Fibroblast of skin of scalp (primary cell): ENCODE data around the gene DFFB.
A peak's percentile ranks its signal among the peaks of the same experiment; 100 is the strongest.
"Not testable (repeated sequence)": the region's sequence is repeated elsewhere in the genome, so short reads cannot be mapped to it uniquely, and the experiment has no call there.

Experiments used
- DNase-seq: peaks from one replicate; pipeline ENCODE4 v3.0.0-alpha.2; 2013

Gene DFFB

DNA sequence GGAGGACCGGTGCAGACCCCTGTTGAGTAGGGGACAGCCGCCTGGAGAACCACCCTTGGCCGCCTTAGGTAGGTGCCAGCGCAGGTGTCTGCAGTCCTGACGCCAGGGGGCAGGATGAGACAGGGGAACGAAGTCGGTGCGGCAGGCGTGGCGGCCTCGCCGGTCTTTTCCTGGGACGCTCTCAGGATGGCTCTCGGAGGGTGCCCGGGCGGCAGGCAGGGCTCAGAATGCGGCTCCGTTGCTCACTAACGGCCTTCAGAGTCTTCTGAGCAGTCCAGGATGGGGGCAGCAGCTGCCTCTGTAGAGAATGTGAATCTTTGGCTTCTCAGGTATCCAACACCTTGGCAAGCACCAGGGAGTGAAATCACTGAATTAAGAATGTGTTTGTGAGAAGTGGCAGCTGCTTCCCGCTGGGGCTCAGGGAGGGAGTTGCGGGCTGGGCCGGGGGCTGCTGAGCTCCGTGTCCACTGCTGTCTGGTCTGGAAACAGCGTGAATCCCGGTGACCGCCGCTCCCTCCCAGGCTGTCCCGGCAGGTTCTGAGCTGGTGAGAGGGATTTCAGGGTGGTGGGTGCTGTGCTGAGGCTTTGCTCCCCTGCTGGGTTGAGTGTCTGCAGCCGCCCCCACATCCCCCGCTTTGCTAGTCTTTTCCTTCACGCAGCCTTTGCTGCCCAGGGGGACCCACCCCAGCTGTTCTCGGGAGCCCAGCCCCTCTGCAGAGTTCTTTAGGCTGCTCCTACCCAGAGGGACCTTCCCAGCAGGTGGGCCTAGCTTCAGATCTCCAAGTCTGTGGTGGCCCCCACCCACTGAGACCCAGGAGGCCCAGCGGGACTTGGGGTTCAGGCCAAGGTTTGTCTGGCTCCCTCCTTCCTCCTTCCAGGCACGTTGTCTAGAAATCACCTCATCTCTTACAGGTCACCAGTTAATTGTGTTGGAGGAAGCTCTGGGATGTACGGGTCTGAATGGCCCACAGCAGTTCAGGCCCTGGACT lies 53.9 kb downstream of the DFFB start:
- DNase-seq, result peak; percentile 38

DNA sequence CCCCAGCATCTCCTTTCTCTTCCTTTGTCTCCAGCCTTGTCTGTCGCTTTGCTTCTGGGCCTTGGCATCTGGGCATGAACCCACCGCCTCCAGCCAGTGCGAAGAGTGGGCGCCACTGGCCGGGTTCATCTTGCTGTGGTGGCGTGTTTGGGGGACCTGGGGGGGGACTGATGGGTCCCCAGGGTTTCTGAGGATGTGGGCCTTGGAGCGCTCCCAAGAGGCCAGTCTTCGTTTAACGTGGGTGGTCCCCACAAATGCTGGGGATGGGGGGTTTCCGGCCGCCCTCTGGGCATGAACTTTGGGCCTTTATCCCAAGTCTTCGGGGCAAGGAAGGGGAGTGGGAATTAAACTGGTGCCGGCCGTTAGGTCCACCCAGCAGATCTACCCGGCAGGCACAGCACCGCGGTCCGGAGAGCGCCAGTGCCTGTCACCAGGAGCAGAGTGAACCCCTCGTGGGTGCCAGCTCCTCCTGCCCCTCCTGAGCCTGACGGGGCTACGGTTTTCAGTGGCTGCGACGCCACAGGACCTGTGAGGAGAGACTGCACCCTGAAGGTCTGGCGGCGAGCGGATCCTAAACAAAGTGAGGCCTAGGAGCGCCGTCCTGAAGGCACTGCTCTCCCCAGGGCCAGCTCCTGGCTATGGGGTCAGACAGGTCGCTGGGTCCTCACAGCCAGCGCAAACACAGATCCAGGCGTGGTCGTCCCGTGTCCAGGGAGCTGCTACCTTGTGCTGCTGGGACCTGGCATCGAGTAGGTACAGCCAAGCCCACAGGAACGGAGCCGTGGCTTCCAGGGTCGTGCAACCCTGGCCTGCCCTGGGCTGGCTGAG lies 54.9 kb downstream of the DFFB start:
- no peak for DNase-seq

DNA sequence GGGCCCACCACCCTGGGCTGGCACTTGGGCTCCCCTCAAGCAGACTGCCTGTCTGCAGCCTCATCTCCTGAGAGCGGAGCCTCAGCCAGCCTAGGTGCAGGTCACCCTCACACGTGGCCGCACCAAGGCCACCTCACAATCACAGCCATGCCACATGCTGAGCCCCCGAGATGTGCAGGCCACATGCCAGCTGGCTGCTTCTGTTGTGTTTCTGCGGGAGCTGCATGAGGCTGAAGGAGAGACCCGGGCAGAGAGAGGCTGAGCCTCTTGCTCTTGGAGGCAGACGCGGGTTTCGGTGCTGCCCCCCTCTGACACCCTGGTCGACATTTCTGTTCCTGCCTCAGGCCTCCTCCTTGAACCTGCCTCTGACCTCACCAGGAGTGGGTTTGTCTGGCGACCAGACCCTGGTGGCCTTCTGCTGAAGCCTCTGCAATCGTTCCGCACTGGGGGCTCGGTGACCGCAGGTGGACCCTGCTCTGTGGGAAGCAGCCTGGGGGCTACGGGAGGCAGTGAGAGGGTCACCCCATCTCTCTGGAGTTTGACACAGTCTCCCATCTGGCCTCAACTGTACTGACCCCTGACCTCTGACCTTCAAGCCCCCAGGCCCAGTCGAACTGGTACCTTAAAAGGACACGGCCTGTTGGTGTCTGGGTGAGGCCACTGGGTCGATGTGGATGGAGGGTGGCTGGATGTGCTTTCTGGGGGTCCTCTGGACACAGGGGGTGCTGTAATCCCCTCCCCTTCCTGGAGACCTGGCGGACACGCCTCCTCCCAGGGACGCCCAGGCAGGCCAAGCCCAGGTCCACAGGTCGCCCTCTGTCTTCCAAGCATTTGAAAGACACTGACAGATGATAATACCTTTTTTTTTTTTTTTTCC lies 55.8 kb downstream of the DFFB start:
- no peak for DNase-seq

DNA sequence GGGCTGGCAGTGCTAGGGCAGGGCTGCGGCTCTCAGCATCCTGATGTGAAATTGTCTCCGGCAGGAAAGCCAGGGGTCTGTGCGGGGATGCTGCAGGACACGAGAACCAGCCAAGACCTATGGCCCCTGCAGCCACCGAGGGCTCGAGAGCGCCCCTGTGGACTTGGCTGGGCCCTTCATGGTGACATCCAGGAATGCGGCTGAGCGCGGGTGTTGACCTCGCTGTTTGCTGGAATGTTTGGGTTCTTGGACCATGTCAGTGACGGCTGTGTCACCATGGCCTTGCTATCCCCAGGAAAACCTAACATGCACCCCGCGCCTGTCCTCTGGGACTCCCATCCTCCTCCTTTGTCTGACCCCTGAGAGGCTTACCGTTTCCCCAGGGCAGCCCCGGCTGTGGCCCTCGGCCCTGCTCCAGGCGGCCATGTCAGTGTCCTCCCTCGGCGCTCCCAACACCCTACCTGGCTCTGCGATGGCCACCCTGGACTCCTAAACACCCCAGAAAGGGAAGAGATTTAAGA lies 57.1 kb downstream of the DFFB start:
- no peak for DNase-seq

DNA sequence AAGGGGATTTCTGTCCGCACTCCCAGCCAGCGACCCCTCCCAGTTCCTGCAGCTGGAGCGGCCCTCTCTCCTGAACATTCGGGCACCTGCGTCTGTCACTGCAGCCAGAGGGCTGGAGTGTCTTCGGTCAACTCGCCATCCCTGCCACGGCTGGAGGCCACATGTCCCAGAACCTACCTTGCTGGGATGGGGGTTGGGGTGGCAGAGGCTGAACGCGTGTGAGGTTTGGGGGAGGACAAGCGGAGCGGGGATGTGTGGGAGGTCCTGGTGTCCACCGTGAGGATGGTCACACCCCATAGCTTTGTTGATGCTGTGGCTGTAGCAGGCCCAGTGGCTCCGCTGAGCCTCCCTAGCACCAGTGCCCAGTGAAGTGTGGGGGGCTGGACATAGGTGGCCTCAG lies 57.6 kb downstream of the DFFB start:
- DNase-seq, result no peak

DNA sequence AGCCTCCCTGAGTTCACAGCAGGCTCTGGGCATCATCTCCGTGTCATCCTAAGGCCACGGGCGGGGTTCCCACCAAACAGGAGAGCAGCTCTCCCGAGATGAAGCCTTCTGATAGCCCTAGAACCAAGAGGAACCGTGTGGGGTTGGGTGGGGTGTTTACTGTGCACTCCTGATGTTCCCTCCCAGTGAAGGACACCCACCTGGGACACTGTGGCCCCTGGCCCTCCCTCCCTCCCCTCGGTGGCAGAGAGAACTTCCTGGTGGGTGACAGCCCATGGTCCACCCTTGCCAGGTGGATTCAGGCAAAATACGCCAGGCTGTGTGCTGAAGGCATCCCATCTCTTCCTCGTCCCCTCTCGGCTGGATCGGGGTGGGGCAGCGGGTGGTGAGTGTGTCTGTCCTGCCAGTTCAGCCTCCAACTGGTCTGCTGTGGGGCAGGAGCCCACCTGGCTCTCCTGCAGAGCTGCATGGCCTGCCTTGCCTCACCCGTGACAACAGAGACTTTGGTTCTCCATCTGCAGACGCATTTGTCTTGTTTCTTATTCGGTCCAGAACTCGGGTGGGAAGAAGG lies 58.4 kb downstream of the DFFB start:
- no peak for DNase-seq

DNA sequence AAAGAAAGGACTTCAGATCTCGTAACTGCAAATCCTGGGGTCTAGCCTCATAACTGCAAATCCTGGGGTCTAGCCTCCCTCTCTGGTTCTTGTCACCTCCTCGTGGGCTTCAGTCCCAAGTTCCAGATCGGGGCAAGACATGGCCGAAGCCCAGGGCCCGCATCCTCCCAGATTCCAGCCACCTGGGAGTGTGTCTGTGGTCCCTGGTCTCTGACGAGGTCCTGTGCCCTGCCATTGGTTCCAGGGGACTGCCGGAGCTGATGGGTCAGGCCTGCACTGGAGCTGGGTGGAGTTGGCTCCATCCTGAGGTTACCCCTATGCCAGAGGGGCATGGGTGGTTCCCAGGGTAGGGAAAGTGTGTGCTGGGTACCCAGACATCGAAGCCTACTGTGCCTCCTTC lies 60.5 kb downstream of the DFFB start:
- DNase-seq, result no peak

DNA sequence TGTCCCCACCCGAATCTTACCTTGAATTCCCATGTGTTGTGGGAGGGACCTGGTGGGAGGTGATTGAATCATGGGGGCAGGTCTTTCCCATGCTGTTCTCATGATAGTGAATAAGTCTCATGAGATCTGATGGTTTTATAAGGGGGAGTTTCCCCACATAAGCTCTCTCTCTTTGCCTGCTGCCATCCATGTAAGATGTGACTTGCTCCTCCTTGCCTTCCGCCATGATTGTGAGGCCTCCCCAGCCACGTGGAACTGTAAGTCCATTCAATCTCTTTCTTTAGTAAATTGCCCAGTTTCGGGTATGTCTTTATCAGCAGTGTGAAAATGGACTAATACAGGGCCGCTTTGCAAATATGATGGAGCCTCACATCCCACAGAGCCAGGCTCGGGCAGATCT lies 61.1 kb downstream of the DFFB start:
- DNase-seq, result not testable (repeated sequence)

DNA sequence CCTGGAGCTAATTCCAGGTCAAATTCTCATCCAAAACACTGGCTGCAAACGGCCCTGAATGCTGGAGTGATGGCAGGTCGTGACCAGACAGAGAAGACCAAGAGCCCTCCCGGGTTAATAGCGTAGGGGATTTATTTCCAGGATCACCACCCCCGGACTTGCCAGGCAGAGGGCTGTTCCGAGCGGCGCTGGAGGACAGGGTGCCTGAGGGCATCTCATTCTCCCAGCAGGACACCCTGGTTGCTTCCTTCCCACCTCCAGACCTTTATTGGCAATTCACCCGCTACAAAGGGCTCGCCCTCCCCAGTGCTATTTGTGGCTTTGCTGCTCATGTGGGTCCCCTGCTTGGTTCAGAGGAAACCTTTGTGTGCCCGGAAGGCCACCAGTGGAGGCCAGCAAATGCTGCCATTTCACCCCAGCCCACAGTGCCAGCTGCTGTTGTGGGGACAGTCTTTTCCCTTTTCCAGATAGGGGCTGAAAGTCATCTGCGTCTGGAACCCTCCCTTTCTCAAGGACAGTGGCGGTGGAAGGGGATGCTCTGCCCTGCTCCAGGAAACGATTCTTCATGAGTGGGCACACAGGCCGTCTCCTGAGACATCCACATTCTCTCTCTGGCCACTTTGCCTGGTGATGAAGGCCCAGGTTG lies 61.8 kb downstream of the DFFB start:
- DNase-seq, result no peak

DNA sequence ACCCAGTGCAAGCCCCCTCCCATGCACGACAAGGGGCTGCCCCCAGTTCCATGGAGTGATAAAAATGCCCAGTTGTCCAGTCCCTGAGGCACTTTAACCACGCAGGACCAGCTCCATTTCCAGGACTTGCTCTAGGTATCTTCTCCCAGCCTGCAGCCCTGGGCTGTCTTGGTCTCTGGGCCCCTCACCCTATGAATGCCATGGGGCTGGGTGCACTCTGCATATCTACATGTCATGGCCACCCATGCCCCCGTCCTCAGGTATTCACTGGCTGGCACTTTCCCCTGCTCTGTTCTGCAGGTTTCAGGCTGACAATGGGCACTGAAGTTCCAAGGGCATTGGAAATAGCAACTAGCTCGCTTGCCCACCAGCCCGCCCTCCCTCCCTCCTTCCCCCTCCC lies 62.4 kb downstream of the DFFB start:
- DNase-seq, result no peak

DNA sequence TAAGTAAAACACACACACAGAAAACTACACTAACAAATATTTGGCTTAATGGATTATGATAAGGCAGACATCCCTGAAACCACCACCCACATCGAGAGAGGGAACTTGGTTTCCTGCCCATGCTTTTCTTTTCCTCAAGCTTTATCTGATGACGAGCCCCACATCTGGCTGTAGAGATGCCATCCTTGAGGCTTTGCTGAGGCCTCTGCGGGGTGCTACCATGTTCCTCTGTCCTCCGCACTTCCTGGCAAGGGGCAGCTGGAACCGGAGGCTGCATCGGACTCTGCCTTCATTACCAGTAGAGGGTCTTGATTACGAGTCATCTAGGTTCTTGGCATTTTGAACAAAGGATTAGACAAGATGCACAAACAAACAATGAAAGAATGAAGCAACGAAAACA lies 64.5 kb downstream of the DFFB start:
- no peak for DNase-seq

DNA sequence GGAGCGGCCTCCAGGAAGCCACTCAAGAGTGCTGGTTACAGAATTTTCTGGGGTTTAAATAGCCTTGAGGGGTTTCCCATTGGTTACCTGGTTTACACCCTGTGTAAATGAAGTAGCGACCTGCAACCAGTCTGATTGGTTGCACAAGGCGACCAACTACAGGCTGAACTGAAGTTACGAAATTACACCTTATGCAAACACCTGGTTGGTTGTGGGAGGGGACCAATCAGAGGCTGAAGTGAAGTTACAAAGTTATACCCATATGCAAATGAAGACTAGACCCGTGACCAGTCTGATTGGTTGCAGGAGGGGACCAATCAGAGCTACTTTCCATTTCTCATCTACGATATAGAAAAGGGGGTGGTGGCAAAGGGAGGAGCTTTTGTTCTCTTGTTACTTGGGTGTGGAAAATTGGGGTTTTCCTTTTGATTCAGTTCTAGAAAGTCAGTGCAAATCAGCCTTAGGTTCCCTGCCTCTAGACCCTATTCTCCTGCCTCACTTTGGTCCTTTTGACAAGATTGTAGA lies 65.0 kb downstream of the DFFB start:
- DNase-seq, result no peak

DNA sequence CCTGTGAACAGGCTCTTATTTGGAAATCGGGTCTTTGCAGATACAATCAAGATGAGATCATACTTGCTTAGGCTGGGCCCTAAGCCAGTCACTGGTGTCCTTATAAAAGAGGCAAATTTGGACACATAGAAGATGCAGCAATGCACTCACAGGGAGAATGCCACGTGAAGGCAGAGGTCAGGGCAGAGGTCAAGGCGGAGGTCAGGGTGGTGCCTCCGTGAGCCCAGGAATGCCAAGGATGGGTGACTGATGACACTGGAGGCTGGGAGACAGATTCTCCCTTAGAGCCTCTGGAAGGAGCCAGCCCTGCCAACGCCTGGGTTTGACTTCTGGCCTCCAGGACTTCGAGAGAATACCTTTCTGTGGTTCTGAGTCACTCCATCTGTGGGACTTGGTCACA lies 65.6 kb downstream of the DFFB start:
- DNase-seq, result no peak

DNA sequence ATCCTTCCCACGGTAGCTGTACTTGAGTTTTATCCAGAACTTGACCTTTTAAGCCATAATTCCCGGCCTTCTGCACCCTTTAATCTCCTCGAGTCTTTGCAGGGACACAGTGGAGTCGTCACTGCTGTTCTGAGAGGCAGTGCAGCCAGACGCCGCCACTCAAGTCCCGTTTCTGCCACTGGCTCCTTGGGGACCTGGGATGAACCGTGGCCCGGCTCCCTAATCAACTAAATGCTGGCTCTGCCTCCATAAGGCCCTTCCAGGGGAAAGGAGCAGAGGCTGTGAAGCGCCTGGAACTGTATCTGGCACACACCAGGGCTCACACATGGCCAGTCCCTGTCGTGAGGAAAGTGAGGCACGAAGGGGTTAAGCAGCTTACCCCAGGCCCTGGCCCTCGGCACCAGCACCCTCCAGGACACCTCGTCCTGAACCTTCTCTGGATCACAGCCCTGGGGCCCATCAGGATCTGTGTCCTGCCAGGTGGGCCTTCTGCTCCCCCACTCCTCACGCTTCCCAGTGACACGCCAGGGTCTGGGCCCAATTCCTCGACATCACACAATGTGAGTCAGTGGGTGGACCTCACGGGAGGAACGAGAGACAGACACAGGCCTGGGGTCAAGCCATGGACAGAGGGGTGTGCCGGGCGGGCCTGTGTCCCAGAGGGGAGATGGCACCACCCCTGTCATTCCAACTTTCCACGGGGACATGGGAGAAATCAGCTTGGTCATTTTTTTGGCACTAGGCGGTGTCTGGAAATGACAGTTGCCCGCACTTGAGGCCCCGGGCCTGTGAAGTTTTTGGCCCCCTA lies 66.3 kb downstream of the DFFB start:
- DNase-seq, result no peak

DNA sequence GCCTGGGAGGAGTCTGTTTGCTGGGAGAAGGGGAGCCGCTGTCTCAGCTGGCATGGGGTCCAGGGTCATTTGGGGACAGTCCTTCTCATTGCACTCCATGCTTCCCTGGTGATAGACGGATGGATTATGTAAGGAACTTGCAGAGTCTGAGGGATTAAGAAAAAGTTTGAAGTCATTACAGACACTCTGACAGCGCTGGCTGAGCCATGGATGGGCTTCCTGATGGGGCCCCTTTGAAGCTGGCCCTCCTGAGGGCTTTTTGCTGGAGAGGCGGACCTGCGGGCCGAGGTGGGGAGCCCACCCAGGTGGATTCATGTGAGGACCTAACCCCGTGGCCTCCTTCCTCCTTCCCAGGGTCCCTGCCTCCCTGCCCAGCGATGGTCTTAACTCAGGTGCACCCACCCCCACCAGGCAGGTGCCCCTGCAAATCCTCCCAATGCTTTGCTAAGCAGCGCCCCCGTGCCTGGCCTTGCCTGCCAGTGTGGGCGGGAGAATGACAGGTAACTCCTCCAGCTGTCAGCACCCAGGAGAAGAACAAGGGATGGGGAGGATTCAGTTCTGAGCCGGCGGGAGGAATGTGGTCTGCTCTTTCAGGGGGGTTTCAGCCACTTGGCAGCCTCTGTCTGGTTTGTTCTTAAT lies 67.0 kb downstream of the DFFB start:
- DNase-seq, result no peak

DNA sequence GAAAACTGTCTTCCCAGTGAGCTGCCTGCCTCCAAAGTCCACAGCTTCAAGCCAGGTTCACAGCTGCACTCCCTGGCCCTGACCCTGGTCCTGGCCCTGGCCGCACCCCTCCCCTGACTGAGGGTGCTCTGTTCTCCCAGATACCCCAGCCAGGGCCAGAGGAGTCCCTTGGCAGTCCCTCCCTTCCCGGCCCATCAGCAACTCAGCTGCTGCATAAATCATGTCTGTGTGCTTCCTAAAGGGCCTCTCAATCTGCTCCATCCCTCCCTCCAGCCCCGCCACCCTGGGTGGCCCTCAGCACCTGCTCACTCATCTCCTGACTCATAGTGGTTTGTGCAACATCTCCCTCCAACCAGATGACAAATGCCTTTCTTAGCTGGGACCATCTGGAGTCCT lies 67.5 kb downstream of the DFFB start:
- no peak for DNase-seq

DNA sequence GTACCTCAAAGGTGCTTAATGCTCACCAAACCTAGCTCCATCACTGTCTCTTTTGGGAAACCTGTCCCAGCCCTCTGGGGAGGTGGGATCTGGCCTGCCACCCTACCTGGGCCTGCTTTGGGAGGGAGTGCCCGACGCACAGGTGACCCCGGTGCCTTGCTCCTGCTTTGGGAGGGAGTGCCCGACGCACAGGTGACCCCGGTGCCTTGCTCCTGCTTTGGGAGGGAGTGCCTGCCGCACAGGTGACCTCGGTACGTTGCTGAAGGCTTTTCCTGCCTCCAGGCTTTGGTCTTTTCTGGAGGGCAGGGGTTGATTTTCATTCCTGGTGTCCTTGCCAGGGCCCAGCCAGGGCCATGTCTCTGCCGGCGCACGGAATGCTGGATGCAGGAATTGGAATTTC lies 68.0 kb downstream of the DFFB start:
- DNase-seq, result no peak

DNA sequence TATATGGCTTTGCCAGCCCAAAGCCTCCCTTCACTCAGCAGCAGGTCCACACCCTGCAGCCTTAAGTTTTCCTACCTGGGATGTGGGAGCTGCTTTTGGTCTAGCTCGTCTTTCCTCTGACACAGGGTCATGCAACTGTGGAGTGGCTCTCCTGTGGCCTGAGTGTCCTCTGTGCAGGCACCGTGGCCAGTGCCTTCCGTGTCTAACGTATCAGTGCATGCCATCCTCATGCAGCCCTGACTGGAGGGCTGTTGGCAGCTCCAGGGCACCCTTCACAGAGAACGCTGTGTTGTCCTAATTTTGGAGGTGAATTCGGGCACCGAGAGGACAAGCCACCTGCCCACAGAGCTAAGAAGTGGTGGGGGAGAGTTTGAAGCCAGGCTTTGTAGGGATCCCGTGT lies 68.5 kb downstream of the DFFB start:
- DNase-seq, result no peak

DNA sequence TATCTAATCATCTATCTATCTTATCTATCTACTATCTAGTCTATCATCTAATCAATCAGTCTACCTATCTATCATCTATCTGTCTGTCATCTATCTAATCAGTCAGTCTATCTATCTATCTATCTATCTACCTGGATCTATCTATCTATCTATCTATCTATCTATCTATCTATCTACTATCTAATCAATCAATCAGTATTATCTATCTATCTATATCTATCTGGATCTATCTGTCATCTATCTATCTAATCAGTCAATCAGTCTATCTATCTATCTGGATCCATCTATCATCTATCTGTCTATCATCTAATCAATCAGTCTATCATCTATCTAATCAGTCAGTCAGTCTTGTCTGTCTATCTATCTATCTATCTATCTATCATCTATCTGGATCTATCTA lies 69.7 kb downstream of the DFFB start:
- DNase-seq, result no peak

DNA sequence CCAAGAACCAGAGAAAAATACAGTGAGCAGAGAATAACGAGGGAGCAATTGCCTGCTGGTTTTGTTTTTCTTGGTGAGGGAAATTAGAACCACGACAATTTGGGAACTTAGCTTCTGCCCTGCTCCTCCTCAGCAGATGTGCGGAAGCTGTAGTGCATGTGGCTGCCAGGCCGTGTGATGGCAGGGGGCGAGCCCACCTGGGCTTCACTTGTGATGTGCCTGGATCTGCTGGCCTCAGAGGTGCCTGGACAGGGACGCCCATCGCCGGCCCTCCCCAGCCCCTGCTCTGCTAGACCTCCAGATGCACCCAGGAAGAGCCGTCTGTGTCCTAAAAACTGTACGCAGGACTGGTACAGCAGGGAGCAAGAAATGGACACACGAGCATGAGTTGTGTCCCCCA lies 71.3 kb downstream of the DFFB start:
- DNase-seq, result no peak
